GM08714 (cell line): ENCODE data around the gene RAC2.

ENCODE experiments used
- H3K4me3 ChIP-seq: fragments of 200-500 bp; sonication (Bioruptor generic); 2 replicates; pipeline ENCODE4 v1.5.1; 2014; ENCODE audit warnings: mild to moderate bottlenecking, low read length, inconsistent platforms
- ZNF274 ChIP-seq: IDR thresholded peaks from 2 replicates; pipeline ENCODE4 v1.6.1; 2012; ENCODE audit warnings: mild to moderate bottlenecking, low read depth, low read length

RAC2 gene

DNA sequence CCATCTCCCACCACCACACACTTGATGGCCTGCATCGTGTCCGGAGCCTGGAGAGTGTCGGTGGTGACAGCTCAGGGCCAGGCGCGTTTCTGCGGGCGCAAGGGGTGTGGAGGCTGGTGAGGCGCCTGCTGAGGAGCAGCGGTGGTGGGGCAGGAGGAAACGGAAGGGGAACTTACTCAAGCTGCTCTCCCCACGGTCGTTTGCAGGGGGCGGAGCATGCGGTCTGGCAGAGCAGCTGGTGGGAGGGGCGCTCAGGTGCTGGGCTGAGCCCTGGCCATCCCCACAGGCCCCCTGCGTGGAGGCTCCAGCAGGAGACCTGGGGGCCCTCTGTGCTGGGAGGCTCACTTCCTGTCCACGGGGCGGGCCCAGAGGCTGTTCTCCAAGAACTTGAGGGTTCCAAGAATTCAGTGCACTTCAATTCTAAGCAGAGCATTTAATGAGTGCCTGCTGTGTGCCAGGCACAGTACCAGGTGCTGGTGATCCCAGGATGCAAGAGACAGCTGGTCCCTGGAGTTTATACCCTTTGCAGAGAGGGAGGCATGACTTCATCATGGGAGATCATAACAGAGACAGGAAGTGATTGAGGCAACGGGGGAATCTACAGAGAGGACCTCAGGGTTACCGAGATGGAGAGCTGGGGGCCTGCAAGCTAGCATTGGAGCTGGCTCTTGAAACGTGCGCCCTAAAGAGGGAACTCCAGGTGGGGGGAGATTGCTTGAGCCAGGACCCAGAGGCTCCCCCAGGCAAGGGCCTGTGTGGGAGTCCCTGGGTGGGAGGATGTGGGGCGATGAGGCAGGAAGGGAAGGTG, at the start of gene RAC2:
RAC2 (minus strand) TSS at position 156 of the 808 bp plus-strand sequence; CDS start at position 35, 121 bp downstream.
- TF ChIP-seq ZNF274 = no peak

DNA sequence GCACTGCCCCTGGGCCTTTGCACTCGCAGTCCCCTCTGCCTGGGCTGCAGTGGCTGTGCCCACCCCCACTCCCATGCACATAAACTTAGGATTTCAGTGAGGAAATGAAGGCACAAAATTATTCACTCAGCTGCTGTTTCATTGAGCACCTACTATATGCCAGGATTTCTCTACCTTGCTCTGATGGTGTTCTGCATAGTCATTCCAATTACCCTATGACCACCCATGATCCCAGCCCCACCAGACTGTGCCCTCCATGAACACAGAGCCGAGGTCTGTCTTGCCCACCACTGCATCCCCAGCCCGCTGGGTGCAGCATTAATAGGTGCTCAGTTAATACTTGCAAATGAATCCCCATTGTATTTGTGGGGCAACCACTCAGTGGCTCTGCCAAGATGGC, 49.1 kb upstream of the RAC2 start:
- H3K4me3 ChIP-seq = no peak overlapping the region
- no peak for TF ChIP-seq ZNF274

More for the DNA sequence above, at the start of gene RAC2:
- H3K4me3 ChIP-seq = peak within 1 kb of the TSS; percentile 81

- H3K4me3 ChIP-seq = no peak overlapping the region
- no peak for TF ChIP-seq ZNF274
Observed at GRCh38 chr22:37292641-37293040, 48.6 kb upstream of the RAC2 start.

GRCh38 chr22:37291559-37292298, 47.7 kb upstream of the RAC2 start:
- H3K4me3 ChIP-seq = no peak overlapping the region
- TF ChIP-seq ZNF274 = no peak

DNA sequence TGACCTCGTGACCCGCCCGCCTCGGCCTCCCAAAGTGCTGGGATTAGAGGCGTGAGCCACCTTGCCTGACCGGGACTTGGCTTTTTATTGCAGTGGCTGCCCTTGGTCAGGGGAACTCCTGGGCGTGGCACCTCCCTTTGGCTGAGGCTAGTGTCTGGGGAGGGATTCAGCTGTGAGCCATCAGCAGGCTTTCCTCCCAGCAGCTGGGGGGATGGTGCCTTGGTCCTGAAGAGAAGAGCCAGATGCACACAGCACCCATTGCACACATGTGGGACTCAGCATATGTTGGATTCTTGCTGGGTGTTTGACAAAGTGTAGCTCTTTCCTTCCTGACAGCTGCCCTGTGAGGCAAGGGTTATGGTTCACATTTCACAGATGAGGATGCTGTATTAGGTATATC, 46.7 kb upstream of the RAC2 start:
- no peak for TF ChIP-seq ZNF274
- no peak overlapping the region for H3K4me3 ChIP-seq

DNA sequence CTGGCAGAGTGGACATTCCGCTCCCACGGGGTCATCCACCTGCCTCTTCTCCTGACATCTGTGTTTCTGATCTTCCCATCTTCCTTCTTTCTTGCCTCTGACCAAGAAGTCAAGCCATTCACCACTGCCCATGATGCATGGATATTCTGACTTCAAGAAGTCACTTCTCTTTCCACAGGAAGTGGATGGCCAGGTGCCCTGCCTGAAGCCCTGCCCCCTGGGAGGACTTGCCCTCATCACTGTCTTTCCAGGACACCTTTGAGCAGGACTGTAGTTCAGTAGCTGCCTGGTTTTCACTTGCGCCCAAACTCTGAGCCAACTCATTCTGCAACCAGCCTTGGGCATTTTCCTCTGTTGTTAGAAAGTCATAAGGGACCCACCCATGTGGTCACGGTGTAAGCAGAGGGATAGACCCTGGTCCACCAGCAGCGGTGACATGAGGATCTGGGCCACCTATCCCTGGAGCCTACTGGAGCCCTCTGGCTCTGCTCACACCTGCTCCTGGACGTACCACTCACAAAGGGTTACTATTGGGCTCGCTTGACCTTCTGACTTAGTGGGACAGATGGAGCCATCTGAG, 45.2 kb upstream of the RAC2 start:
- no peak overlapping the region for H3K4me3 ChIP-seq
- no peak for TF ChIP-seq ZNF274

DNA sequence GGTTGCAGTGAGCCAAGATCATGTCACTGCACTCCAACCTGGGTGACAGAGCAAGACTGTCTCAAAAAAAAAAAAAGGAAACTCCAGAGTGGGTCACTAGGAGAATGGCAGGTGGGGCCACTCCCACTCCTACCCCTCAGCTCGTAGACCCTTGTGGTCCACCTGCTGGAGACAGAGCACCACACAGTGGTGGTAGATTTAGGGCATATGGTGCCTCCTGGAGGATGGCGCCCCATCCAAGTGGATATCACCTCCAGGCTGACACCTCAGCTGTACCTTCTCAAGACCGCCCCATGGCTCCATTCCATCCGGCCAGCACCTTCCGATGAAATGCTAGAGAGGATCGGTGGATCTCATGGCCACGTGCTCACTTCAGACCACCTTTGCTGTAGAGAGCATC, 44.5 kb upstream of the RAC2 start:
- no peak for TF ChIP-seq ZNF274
- H3K4me3 ChIP-seq = no peak overlapping the region

- TF ChIP-seq ZNF274 = no peak
- no peak overlapping the region for H3K4me3 ChIP-seq
Observed at GRCh38 chr22:37287550-37287951, 43.5 kb upstream of the RAC2 start.

DNA sequence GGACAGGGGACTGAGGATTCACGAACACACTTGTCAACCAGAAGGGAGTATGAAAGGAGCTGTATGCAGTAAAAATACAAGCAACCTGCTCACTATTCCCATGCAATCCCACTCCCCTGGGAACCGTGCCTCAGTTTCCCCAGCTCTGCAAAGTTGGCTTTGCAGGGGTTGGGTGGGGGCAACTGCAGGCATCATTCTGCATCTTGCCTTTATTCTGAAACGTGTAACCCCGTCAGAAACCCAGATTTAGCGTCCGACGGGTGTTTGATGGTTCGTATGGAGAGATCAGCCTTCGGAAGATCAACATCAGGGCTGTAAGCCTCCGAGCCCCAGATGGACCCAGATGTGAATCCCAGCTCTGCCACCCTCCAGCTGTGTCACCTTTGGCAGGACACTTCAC, 41.9 kb upstream of the RAC2 start:
- no peak for TF ChIP-seq ZNF274
- no peak overlapping the region for H3K4me3 ChIP-seq

GRCh38 chr22:37284805-37285355, 40.8 kb upstream of the RAC2 start:
- peak overlapping the region; percentile 40; the same call in 1 of the 2 replicates for H3K4me3 ChIP-seq
- no peak for TF ChIP-seq ZNF274

DNA sequence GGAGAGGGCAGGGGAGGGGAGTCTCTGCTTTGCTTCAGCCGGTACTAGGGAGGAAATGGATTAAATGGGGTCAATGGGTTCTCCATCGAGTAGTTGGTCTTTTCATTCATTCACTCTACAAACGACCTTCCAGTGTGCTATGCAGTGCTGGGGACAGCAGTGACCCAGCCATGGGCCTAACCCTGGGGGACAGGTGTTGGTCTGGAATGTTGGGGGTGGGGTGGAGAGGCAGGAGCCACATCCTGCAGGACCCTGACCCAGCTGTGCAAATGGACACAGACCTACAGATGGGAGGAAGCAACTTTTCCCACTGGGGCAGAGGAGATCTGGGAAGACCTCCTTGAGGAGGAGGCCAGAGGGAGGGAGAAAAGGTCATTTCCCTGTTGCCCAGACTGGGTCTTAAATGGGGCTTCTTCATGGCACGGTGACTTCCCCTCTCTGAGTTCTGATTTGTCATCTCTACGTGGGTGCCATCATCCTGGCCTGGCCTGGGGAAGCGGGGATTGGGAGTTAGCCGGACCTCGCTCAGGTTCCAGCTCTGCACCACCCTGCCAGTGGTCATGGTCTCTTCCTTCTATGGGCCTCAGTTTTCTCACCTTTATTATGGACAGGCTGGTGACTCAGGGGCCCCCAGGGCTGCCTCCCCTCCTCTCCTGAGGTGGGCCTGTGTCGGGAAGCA, 40.2 kb upstream of the RAC2 start:
- no peak for TF ChIP-seq ZNF274
- peak overlapping the region; percentile 40; the same call in 1 of the 2 replicates for H3K4me3 ChIP-seq

DNA sequence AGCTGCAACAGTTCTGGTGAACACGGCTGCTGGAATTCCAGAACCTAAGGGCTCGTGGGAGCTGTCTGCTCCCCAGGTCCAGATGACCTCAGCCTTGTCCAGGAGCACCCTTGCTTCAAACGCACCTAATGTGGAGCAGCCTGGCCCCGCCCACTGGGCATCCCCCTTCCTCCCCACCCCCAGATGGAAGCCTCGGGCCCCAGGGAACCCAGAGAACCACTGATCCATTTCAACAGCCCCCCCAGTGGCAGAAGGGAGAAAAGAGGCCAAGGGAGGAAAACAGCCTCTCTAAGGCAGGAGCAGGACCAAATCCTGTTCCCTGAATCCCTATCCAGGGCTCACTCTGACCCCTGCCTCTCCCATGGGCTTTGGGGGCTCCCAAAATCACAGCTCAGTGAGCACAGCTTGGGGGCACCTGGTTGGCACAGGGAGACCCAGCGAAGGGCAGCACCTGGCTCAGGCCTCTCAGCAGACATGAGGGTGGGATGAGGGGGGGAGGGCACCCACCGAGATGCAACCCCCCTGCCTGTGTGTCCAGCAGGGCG, 39.4 kb upstream of the RAC2 start:
- peak overlapping the region; percentile 74; the same call in 1 of the 2 replicates for H3K4me3 ChIP-seq
- TF ChIP-seq ZNF274 = no peak

DNA sequence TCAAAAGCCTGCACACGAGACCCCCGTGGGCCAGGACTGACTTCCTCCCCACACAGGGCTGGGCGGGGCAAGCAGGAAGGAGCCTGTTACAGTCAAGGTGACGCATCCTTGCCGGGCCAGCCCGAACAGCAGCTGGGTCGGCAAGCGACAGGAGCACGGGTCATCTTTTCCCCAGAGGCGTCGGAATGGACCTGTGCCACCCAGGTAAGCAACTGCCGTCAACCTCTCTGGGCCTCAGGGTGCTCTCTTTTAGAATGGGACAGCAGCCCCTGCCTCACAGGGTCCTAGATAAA, 38.3 kb upstream of the RAC2 start, which contains the start of gene CYTH4:
CYTH4 (plus strand) TSS at position 124 of the 293 bp plus-strand sequence; CDS start at position 186, 62 bp downstream.
- H3K4me3 ChIP-seq = peak within 1 kb of the TSS; percentile 74; the same call in 1 of the 2 replicates

DNA sequence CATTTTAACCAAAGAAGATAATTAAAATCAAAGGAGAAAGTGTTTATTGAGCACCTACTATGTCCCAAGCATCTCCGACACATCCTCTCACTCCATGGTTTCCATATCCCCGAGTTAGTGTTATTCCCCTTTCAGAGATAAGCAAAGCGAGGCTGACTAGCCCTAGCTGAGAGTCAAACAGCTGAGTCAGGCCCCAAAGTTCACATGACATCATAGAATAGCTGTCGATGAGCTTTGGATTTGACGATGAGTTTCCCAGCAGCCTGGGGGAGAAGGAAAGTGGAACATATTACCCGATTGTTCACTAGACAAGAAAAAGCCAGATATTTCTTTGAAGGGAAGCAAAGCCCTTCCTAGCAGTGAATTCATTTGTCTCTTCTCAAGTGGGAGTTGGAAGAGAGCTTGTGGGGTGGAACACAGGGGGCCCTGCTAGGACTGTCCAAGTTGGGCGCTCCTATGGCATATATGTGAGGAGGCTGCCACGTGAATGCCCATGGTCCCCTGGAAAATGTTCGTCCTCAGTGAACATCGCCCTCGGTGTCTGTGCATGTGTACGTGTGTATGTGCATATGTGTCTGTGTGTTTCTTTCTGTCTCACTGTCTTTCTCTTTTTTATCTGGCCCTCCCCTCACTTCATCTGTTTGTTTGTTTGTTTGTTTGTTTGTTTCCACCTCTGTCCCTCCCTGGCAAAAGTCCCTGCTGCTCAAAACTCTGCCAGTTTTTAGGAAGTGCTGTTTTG, 37.7 kb upstream of the RAC2 start:
- peak overlapping the region; percentile 74; the same call in 1 of the 2 replicates for H3K4me3 ChIP-seq
- no peak for TF ChIP-seq ZNF274

More for the DNA sequence above, 38.3 kb upstream of the RAC2 start, which contains the start of gene CYTH4:
- TF ChIP-seq ZNF274 = no peak
